Neuronal stem cell (in vitro differentiated cells): ENCODE measurements around the gene MGMT.

ENCODE experiments used
- DNase-seq: peaks from one replicate; pipeline ENCODE4 v3.0.0-alpha.2; 2013; ENCODE audit warnings: low spot score
- H2AFZ ChIP-seq: one replicate; pipeline ENCODE4 v1.6.1; 2013; ENCODE audit warnings: mild to moderate bottlenecking, low read length, inconsistent platforms
- H2AK5ac ChIP-seq: 2 replicates; pipeline ENCODE4 v1.6.1; 2013; ENCODE audit warnings: low read depth, mild to moderate bottlenecking, inconsistent platforms, low read length, moderate library complexity, mixed read lengths
- H2BK120ac ChIP-seq: 2 replicates; pipeline ENCODE4 v1.6.1; 2013; ENCODE audit warnings: low read depth, mild to moderate bottlenecking, inconsistent platforms, low read length, moderate library complexity, mixed read lengths
- H2BK12ac ChIP-seq: one replicate; pipeline ENCODE4 v1.6.1; 2013; ENCODE audit warnings: low read length, inconsistent platforms
- H2BK15ac ChIP-seq: 2 replicates; pipeline ENCODE4 v1.6.1; 2013; ENCODE audit warnings: mild to moderate bottlenecking, low read length, inconsistent platforms, mixed read lengths
- H2BK5ac ChIP-seq: one replicate; pipeline ENCODE4 v1.6.1; 2013; ENCODE audit warnings: inconsistent platforms, mild to moderate bottlenecking, low read length, moderate library complexity
- H3K14ac ChIP-seq: one replicate; pipeline ENCODE4 v1.6.1; 2013; ENCODE audit warnings: low read length, inconsistent platforms
- H3K18ac ChIP-seq: 2 replicates; pipeline ENCODE4 v1.6.1; 2013; ENCODE audit warnings: low read length, inconsistent platforms
- H3K23ac ChIP-seq: 2 replicates; pipeline ENCODE4 v1.6.1; 2013; ENCODE audit warnings: low read depth, mild to moderate bottlenecking, mixed read lengths, low read length, inconsistent platforms; ENCODE audit not compliant: poor library complexity
- H3K27ac ChIP-seq: replicated peaks from 3 replicates; pipeline ENCODE4 v1.5.1; 2013; ENCODE audit warnings: low read length, inconsistent platforms
- H3K27me3 ChIP-seq, 3 experiments: 2 replicates each; pipeline ENCODE4 v1.6.1; 2013; ENCODE audit warnings: low read length in 3 of 3, mild to moderate bottlenecking in 2 of 3, inconsistent platforms in 1 of 3, low read depth in 1 of 3, mixed read lengths in 1 of 3, moderate library complexity in 1 of 3; ENCODE audit not compliant: control insufficient read depth in 3 of 3, insufficient read depth in 3 of 3
- H3K36me3 ChIP-seq, 2 donors: replicated peaks in 1 of 2; 2 replicates each; pipeline ENCODE4 v1.6.1; 2013; ENCODE audit warnings: low read length in 2 of 2; ENCODE audit not compliant: control insufficient read depth in 2 of 2, insufficient read depth in 2 of 2
- H3K4ac ChIP-seq: 2 replicates; pipeline ENCODE4 v1.6.1; 2013; ENCODE audit warnings: inconsistent platforms, mild to moderate bottlenecking, low read length, moderate library complexity
- H3K4me1 ChIP-seq, 2 donors: 1 replicate in 1 of 2; 2 replicates in 1 of 2; pipeline ENCODE4 v1.6.1; 2013; ENCODE audit warnings: low read length in 2 of 2, low read depth in 1 of 2; ENCODE audit not compliant: control insufficient read depth in 2 of 2, insufficient read depth in 1 of 2
- H3K4me2 ChIP-seq: one replicate; pipeline ENCODE4 v1.6.1; 2013; ENCODE audit warnings: mild to moderate bottlenecking, low read length, inconsistent platforms; ENCODE audit not compliant: insufficient read depth, poor library complexity, severe bottlenecking
- H3K4me3 ChIP-seq, 2 donors: 2 replicates each; pipeline ENCODE4 v1.5.1; 2013; ENCODE audit warnings: low read length in 2 of 2, mild to moderate bottlenecking in 2 of 2, inconsistent platforms in 1 of 2, moderate library complexity in 1 of 2
- H3K79me1 ChIP-seq: one replicate; pipeline ENCODE4 v1.6.1; 2013; ENCODE audit warnings: low read depth, mild to moderate bottlenecking, inconsistent platforms, low read length, moderate library complexity
- H3K9ac ChIP-seq: one replicate; pipeline ENCODE4 v1.6.1; 2013; ENCODE audit warnings: mild to moderate bottlenecking, low read depth, low read length, inconsistent platforms; ENCODE audit not compliant: poor library complexity
- H3K9me3 ChIP-seq, 2 donors: replicated peaks in 1 of 2; 2 replicates each; pipeline versions ENCODE3 to v1.6.1; 2013; ENCODE audit warnings: low read length in 2 of 2, mild to moderate bottlenecking in 2 of 2, inconsistent platforms in 1 of 2, low read depth in 1 of 2, mixed read lengths in 1 of 2, moderate library complexity in 1 of 2; ENCODE audit not compliant: control insufficient read depth in 2 of 2, insufficient read depth in 1 of 2
- H4K8ac ChIP-seq: one replicate; pipeline ENCODE4 v1.6.1; 2013; ENCODE audit warnings: low read depth, mild to moderate bottlenecking, inconsistent platforms, low read length, moderate library complexity
- H4K91ac ChIP-seq: one replicate; pipeline ENCODE4 v1.6.1; 2013; ENCODE audit warnings: low read length, low read depth, mild to moderate bottlenecking, inconsistent platforms; ENCODE audit not compliant: poor library complexity
- WGBS, 2 donors: extraction: QIAGEN DNeasy Blood & Tissue Kit; methylation state at CpG; one replicate each; pipeline ENCODE4 v1.1.7; 2013; ENCODE audit warnings: missing lambda C conversion rate in 2 of 2, mixed read lengths in 1 of 2; ENCODE audit not compliant: insufficient read length in 2 of 2, insufficient replicate concordance in 1 of 2; ENCODE audit errors: extremely low coverage in 2 of 2; 5-methylcytosine and 5-hydroxymethylcytosine counted together

MGMT gene

GRCh38 chr10:129809841-129810240, 342.8 kb downstream of the MGMT start:
- peaks cover 0 to 4% of the 10 kb centered on the region in 2 donors for H3K9me3 ChIP-seq
- H3K4me2 ChIP-seq: no peak overlapping the region
- H3K18ac ChIP-seq: peak overlapping the region; percentile 50
- H2AK5ac ChIP-seq: no peak overlapping the region
- no peaks in the 10 kb centered on the region for H3K27me3 ChIP-seq
- no peak overlapping the region for H2BK5ac ChIP-seq
- no peak overlapping the region for H2BK15ac ChIP-seq
- WGBS, 2 donors: no CpG with 5 or more reads among the region's 13 CpGs
- no peak overlapping the region for H2BK120ac ChIP-seq
- H4K91ac ChIP-seq: no peak overlapping the region
- no peak overlapping the region for H4K8ac ChIP-seq
- H2AFZ ChIP-seq: no peak overlapping the region
- H3K79me1 ChIP-seq: no peaks in the 10 kb centered on the region
- no peak overlapping the region for H3K23ac ChIP-seq
- H3K4me1 ChIP-seq: peaks cover 0 to 11% of the 10 kb centered on the region in 2 donors
- H3K36me3 ChIP-seq: no peaks in the 10 kb centered on the region
- no peak for DNase-seq
- no peak overlapping the region for H3K27ac ChIP-seq
- no peak overlapping the region for H3K14ac ChIP-seq
- no peak overlapping the region for H3K4ac ChIP-seq
- no peak overlapping the region for H3K4me3 ChIP-seq
- H3K9ac ChIP-seq: no peak overlapping the region
- no peak overlapping the region for H2BK12ac ChIP-seq

DNA sequence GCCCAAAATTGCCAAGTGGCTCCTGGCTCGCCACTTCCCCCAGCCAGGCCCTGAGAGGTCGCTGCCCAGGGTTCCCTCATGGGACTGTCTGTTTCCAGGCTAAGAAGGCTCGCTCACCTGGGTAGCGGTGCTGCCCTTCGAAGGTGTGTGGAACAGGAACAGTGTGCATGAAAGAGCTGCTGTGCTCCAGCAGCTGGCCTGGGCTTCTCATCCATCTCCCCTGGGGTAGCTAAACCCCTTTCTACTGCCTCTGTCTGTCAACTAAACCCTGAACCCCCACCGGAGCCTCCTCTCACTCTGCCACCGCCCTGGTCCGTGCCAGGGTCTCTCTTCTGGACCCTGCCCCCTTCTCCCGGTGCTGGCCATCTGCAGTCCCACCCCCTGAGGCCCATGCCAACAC, 344.2 kb downstream of the MGMT start:
- Histone ChIP-seq H4K8ac (no peak overlapping the region), H2BK5ac (no peak overlapping the region), H3K27me3 (no peaks in the 10 kb centered on the region), H3K9me3 (peaks cover 0 to 2% of the 10 kb centered on the region in 2 donors), H3K27ac (no peak overlapping the region), H3K9ac (no peak overlapping the region), H2BK120ac (peak overlapping the region; percentile 83), H2AK5ac (peak overlapping the region; percentile 79), H3K4me1 (peaks cover 0 to 11% of the 10 kb centered on the region in 2 donors), H4K91ac (no peak overlapping the region), H3K18ac (peak overlapping the region; percentile 91), H3K23ac (no peak overlapping the region), H2BK12ac (no peak overlapping the region), H3K14ac (no peak overlapping the region), H3K79me1 (no peaks in the 10 kb centered on the region), H3K36me3 (no peaks in the 10 kb centered on the region), H3K4ac (no peak overlapping the region), H2AFZ (no peak overlapping the region), H2BK15ac (peak overlapping the region; percentile 39), H3K4me3 (no peak overlapping the region), H3K4me2 (no peak overlapping the region)
- WGBS, 2 donors: no CpG with 5 or more reads among the region's 9 CpGs
- DNase-seq: no peak

DNA sequence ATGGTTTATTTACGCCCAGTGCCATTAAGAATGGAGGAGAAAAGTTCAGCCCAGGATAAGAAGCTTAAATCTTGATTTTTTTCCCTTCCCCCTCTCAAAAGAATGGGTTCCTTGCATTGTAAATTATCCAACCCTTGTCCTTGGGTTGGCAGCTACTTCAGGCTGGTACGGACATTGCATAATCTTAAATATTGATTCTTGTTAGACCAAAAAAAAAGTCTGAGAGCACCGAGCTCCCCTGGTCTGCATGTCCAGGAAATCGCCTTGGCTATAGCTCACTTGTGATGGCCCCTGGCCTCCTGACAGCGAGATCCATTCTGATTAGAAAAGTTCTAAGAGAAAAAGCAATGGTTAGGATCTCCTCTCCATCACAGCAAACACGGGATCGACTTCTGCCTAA, 345.4 kb downstream of the MGMT start:
- Histone ChIP-seq H3K14ac (no peak overlapping the region), H2BK15ac (no peak overlapping the region), H3K36me3 (no peaks in the 10 kb centered on the region), H3K79me1 (no peaks in the 10 kb centered on the region), H2BK120ac (no peak overlapping the region), H3K18ac (no peak overlapping the region), H2AFZ (no peak overlapping the region), H3K9me3 (no peaks in the 10 kb centered on the region), H4K8ac (no peak overlapping the region), H3K4ac (no peak overlapping the region), H3K4me2 (no peak overlapping the region), H3K4me3 (no peak overlapping the region), H3K27ac (no peak overlapping the region), H2AK5ac (peak overlapping the region; percentile 66), H3K9ac (no peak overlapping the region), H3K4me1 (peaks cover 0 to 11% of the 10 kb centered on the region in 2 donors), H2BK12ac (no peak overlapping the region), H3K27me3 (no peaks in the 10 kb centered on the region), H2BK5ac (no peak overlapping the region), H3K23ac (no peak overlapping the region), H4K91ac (no peak overlapping the region)
- DNase-seq: no peak
- WGBS, 2 donors: no CpG with 5 or more reads among the region's 7 CpGs

GRCh38 chr10:129814681-129815646, 347.9 kb downstream of the MGMT start:
- no peak for DNase-seq
- no peak overlapping the region for H4K8ac ChIP-seq
- H2AK5ac ChIP-seq: no peak overlapping the region
- no peaks in the 10 kb centered on the region for H3K79me1 ChIP-seq
- no peak overlapping the region for H4K91ac ChIP-seq
- no peak overlapping the region for H3K14ac ChIP-seq
- no peak overlapping the region for H2BK120ac ChIP-seq
- no peak overlapping the region for H3K4me2 ChIP-seq
- H3K4ac ChIP-seq: no peak overlapping the region
- no peak overlapping the region for H3K18ac ChIP-seq
- WGBS, 2 donors: no CpG with 5 or more reads among the region's 12 CpGs
- H3K27me3 ChIP-seq: no peaks in the 10 kb centered on the region
- no peaks in the 10 kb centered on the region for H3K36me3 ChIP-seq
- no peak overlapping the region for H3K23ac ChIP-seq
- H2AFZ ChIP-seq: no peak overlapping the region
- H2BK12ac ChIP-seq: no peak overlapping the region
- peaks cover 0 to 3% of the 10 kb centered on the region in 2 donors for H3K9me3 ChIP-seq
- no peak overlapping the region for H3K27ac ChIP-seq
- H2BK5ac ChIP-seq: peak overlapping the region; percentile 45
- no peak overlapping the region for H3K4me3 ChIP-seq
- H2BK15ac ChIP-seq: no peak overlapping the region
- no peak overlapping the region for H3K9ac ChIP-seq
- H3K4me1 ChIP-seq: peaks cover 0 to 2% of the 10 kb centered on the region in 2 donors
